ENCODE results near the gene PRAMEF5.
"Not testable (repeated sequence)": the region's sequence is repeated elsewhere in the genome, so short reads cannot be mapped to it uniquely, and the experiment has no call there.

GRCh38 chr1:13234057-13234456, 19.9 kb upstream of the PRAMEF5 start:
- TF ChIP-seq CTCF (IDR thresholded peaks at IDR 0.05); EZH2 (IDR thresholded peaks at IDR 0.05; ENCODE audit: borderline replicate concordance, insufficient read depth, low read depth, low read length, poor library complexity, severe bottlenecking): not testable (repeated sequence)

All from B cell (primary cell).